GM19372 (cell line): ENCODE measurements around the gene AQP6.
A peak's percentile ranks its signal among the peaks of the same experiment; 100 is the strongest.
"Not testable (repeated sequence)": the region's sequence is repeated elsewhere in the genome, so short reads cannot be mapped to it uniquely, and the experiment has no call there.

Experiments used
- ATAC-seq: cut with Tn5 transposase; IDR thresholded peaks from one replicate; pipeline ENCODE4 v1.9.1; 2021; ENCODE audit warnings: mild to moderate bottlenecking, low read depth, moderate library complexity; ENCODE audit not compliant: unreplicated experiment

Gene AQP6

DNA sequence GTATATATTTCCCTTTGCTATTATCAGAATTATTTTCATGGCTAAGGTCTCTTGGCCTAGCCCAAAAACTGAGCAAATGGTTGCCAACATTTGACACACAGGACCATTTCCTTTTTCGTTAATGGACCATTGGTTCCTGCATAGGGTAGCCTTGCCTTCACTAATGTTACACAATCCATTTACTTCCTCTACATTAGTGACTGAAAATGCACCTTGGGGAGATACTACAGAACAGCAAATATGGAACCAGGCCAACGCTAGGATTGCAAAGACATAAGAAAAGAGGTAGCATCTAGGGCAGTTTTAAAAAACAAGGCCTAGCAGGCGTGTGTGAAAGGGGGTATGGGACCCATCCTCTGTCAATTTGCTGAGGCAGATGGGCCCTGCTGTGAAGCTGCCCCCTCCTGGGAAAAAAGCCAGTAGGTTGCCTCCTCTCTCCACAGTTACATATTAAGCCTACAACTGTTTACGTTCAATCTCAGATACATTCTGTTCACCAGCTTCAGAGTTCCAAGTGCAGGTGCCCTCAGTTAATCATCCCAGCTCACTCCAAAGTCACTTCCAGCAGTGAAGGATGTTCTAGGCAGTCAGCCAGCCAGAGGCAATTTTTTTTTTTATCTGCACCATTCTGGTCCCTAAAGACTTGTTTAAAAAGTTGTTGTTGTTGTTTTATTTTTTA, 15.0 kb downstream of the AQP6 start:
- no peak for ATAC-seq

DNA sequence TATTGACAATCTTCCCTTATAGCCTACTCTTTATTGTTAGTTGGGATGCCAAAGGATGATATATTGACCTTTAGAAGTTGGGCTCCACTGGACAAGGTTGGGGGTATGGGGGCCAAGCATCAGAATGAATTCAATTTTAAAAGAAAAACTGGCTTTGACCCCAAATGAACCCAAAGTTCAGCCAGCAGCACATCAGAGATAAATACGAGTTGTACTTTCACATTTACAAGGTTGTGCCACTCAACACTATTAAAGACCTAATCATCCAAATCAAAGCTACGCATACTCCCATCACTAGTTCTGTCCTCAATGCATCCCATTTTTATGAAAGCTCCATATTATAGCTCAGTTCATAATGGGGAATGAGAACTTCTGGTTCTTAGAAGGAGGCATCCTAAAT, 16.7 kb downstream of the AQP6 start:
- not testable (repeated sequence) for ATAC-seq

GRCh38 chr12:49990273-49990672, 17.5 kb downstream of the AQP6 start:
- ATAC-seq, result no peak

- ATAC-seq, result no peak
These were observed 25.7 kb downstream of the AQP6 start for GRCh38 chr12:49998453-49998852.

- no peak for ATAC-seq
These were observed 30.8 kb downstream of the AQP6 start for GRCh38 chr12:50003595-50003994.

DNA sequence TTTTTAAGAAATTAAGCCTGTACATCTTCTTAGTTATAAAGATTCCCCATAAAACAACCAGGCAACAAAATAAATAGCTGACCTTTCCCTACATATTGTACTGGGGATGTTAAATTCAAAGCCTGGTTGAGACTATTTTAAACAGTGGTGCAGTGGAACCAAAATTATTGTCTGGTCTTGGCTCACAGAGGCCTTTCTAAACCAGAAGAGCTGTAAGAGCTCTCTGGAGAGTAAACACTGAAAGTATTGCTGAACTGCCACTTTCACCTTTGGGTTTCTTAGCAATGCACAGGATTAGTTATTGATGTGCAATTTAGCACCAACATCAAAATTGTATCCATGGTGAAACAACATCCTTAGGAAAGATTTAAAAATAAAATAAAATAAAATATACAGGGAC, 31.9 kb downstream of the AQP6 start:
- ATAC-seq, result no peak

- no peak for ATAC-seq
These were observed 32.4 kb downstream of the AQP6 start for GRCh38 chr12:50005175-50005574.

GRCh38 chr12:50006280-50006679, 33.5 kb downstream of the AQP6 start:
- no peak for ATAC-seq

DNA sequence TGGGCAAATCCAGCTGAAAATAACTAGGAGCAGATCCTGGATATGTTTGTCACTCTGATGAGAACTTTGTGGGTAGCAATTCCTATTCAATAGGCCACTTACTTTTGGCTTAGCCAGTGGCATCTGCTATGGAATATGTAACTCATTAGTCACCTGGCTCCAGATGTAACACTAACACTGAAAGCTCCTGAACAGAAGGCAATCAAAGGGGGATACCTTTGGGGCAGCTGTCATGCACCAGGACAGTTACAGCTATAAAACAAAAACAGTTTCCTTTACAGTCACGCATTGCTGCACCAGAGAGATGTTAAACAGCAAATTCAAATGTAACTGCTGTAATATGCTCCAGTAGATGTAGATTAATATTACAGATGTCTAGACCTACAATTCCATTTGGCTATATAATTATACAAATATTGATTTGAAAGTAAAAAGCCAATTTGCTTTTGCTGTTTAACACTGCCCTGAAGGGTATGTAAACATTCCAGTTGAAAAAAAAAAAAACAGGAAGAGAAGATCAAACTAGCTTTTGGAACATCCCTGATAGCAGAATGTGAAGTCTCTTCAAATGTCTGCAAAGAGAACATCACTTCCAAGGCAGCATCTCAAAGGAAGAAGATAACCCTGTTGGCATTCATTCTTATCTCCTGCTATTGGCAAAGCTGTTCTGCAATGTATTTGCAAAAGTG, 34.2 kb downstream of the AQP6 start:
- no peak for ATAC-seq

GRCh38 chr12:50013361-50014147, 40.8 kb downstream of the AQP6 start:
- ATAC-seq, result no peak

GRCh38 chr12:50014342-50014741, 41.6 kb downstream of the AQP6 start:
- no peak for ATAC-seq

GRCh38 chr12:50016501-50017475, 44.0 kb downstream of the AQP6 start:
- ATAC-seq, result no peak

- no peak for ATAC-seq
These were observed 44.9 kb downstream of the AQP6 start for GRCh38 chr12:50017641-50018040.

GRCh38 chr12:50018154-50018553, 45.4 kb downstream of the AQP6 start:
- ATAC-seq, result no peak

GRCh38 chr12:50018968-50019367, 46.2 kb downstream of the AQP6 start:
- ATAC-seq, result no peak

GRCh38 chr12:50019524-50019923, 46.8 kb downstream of the AQP6 start:
- ATAC-seq, result no peak

DNA sequence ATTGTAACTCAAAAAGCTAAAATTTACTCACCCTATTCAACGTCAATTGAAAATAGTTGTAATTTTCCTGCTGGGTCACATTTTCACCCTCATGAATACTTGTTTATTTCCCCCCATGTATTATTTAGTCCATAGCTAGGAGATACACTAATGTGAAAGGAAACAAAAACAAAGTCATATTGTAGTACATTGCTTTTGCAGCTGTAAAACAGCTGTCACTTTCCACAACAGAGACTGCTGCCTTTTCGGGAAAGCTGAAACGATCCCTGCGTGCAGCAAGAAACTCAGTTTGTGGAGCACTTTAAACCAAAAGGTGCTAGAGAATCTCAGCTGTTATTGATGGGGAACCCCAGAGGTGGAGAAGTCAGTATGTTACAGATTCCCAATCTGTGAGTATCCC, 48.3 kb downstream of the AQP6 start:
- ATAC-seq, result no peak

GRCh38 chr12:50022903-50023302, 50.2 kb downstream of the AQP6 start:
- ATAC-seq, result no peak

GRCh38 chr12:50024227-50024626, 51.5 kb downstream of the AQP6 start:
- no peak for ATAC-seq

- ATAC-seq, result peak; percentile 6
These were observed 52.0 kb downstream of the AQP6 start for GRCh38 chr12:50024805-50025186.
